H1 (cell line): ENCODE measurements around the gene SYNPO. TPM values are rescaled to one million over a fixed set of nuclear protein-coding genes. Genes with fewer than 3 reads are reported as not detected.

Source experiments
- CBX5 ChIP-seq: fragments of 300-800, 300-1000 bp; sonication (generic); IDR thresholded peaks from 2 replicates; pipeline ENCODE4 v1.7.1; 2016; ENCODE audit warnings: antibody characterized with exemption, low read length, low read depth
- CTCF ChIP-seq, 3 experiments: IDR thresholded peaks; 1 replicate in 2 of 3; 2 replicates in 1 of 3; pipeline versions ENCODE4 v1.5.1 to v1.6.1; 2011; ENCODE audit warnings: low read length in 3 of 3, mild to moderate bottlenecking in 3 of 3, inconsistent platforms in 2 of 3, low read depth in 1 of 3, moderate library complexity in 1 of 3; ENCODE audit not compliant: insufficient read depth in 1 of 3; ENCODE audit errors: control extremely low read depth in 1 of 3
- EP300 ChIP-seq, 2 experiments: IDR thresholded peaks; 1 replicate in 1 of 2; 2 replicates in 1 of 2; pipeline ENCODE4 v1.6.1; 2011 to 2012; ENCODE audit warnings: low read depth in 2 of 2, low read length in 2 of 2, mild to moderate bottlenecking in 2 of 2, borderline replicate concordance in 1 of 2, inconsistent platforms in 1 of 2, moderate library complexity in 1 of 2
- GABPA ChIP-seq: IDR thresholded peaks from 2 replicates; pipeline ENCODE4 v1.6.1; 2011; ENCODE audit warnings: mild to moderate bottlenecking, low read length, moderate library complexity, borderline replicate concordance; ENCODE audit not compliant: insufficient read depth
- polyA plus RNA-seq, 7 experiments: library from polyadenylated mRNA; depleted of rRNA in 3 of 7; stranded (reverse) in 5 of 7; unstranded in 2 of 7; fragments of >200 nt in 5 of 7; fragments of 200-250 nt in 2 of 7; gene quantifications; 1 replicate in 5 of 7; 2 replicates in 1 of 7; 4 replicates in 1 of 7; pipeline versions ENCODE4 v1.2.1 to v1.2.3, GENCODE V29; 2011 to 2013; ENCODE audit warnings: missing spikeins in 2 of 7, mixed read lengths in 2 of 7
- total RNA-seq: library from RNA; stranded (reverse); fragmentation: NEBNext Ultra II Directional; extraction: Animal tissue kit (Norgen Biotek cat#: 25700); gene quantifications from 2 replicates; pipeline ENCODE4 v1.2.1, GENCODE V29; 2021

Gene SYNPO
- total and polyA plus RNA-seq, 2 of the 8 experiments (the other 6 are each of a cell fraction or from before 2014, with no cell fraction given), result 2.3 TPM

DNA sequence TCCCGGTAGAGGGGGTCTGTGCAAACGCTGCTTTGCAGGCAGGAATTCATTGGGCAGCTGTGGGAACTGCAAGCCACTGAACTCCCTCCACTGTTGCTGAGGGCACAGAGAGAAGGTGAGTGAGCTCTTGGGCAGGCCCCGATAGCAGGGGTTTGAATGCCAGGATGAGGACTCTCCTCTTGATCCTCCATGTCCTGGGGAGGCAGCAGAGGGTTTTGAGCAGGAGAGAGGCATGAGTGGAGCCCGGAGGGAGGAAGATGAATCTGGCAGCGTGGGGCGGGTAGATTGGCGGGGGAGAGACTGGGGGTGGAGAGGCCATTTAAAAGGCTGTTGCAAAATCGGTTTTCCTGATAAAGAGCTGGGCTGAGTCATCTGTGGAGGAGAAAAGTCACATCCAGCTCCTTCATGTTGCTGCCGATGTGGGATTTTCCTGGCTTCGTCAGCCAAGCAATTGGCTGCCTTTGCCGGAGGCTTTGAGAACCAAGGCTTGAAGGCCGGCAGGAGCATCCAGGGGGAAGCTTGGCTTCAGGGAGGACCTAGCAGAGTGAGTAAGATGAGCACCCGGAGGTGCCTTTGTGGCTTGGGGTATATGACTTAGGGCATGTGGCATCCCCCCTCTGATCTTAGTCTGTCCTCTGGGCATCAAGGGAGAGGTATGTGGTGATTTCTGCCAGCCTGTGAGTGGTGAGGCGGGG is at the start of gene SYNPO (continued):
- TF ChIP-seq GABPA, result no peak
- TF ChIP-seq EP300 (IDR thresholded peaks at IDR 0.05; ENCODE audit: borderline replicate concordance in 1 of 2, low read depth in 2 of 2, low read length in 2 of 2), result no peak
- TF ChIP-seq CBX5, result no peak
- TF ChIP-seq CTCF (IDR thresholded peaks at IDR 0.05; ENCODE audit: control extremely low read depth in 1 of 3, insufficient read depth in 1 of 3, low read depth in 1 of 3, low read length in 3 of 3), result no peak
